Neuronal stem cell (in vitro differentiated cells): ENCODE data around the gene MRPS34.

Source experiments
- DNase-seq: peaks from one replicate; pipeline ENCODE4 v3.0.0-alpha.2; 2013; ENCODE audit warnings: low spot score
- H2AFZ ChIP-seq: one replicate; pipeline ENCODE4 v1.6.1; 2013; ENCODE audit warnings: mild to moderate bottlenecking, low read length, inconsistent platforms
- H2AK5ac ChIP-seq: 2 replicates; pipeline ENCODE4 v1.6.1; 2013; ENCODE audit warnings: low read depth, mild to moderate bottlenecking, inconsistent platforms, low read length, moderate library complexity, mixed read lengths
- H2BK120ac ChIP-seq: 2 replicates; pipeline ENCODE4 v1.6.1; 2013; ENCODE audit warnings: low read depth, mild to moderate bottlenecking, inconsistent platforms, low read length, moderate library complexity, mixed read lengths
- H2BK12ac ChIP-seq: one replicate; pipeline ENCODE4 v1.6.1; 2013; ENCODE audit warnings: low read length, inconsistent platforms
- H2BK15ac ChIP-seq: 2 replicates; pipeline ENCODE4 v1.6.1; 2013; ENCODE audit warnings: mild to moderate bottlenecking, low read length, inconsistent platforms, mixed read lengths
- H2BK5ac ChIP-seq: one replicate; pipeline ENCODE4 v1.6.1; 2013; ENCODE audit warnings: inconsistent platforms, mild to moderate bottlenecking, low read length, moderate library complexity
- H3K14ac ChIP-seq: one replicate; pipeline ENCODE4 v1.6.1; 2013; ENCODE audit warnings: low read length, inconsistent platforms
- H3K18ac ChIP-seq: 2 replicates; pipeline ENCODE4 v1.6.1; 2013; ENCODE audit warnings: low read length, inconsistent platforms
- H3K23ac ChIP-seq: 2 replicates; pipeline ENCODE4 v1.6.1; 2013; ENCODE audit warnings: low read depth, mild to moderate bottlenecking, mixed read lengths, low read length, inconsistent platforms; ENCODE audit not compliant: poor library complexity
- H3K27ac ChIP-seq: replicated peaks from 3 replicates; pipeline ENCODE4 v1.5.1; 2013; ENCODE audit warnings: low read length, inconsistent platforms
- H3K27me3 ChIP-seq, 3 experiments: 2 replicates each; pipeline ENCODE4 v1.6.1; 2013; ENCODE audit warnings: low read length in 3 of 3, mild to moderate bottlenecking in 2 of 3, inconsistent platforms in 1 of 3, low read depth in 1 of 3, mixed read lengths in 1 of 3, moderate library complexity in 1 of 3; ENCODE audit not compliant: control insufficient read depth in 3 of 3, insufficient read depth in 3 of 3
- H3K36me3 ChIP-seq, 2 donors: replicated peaks in 1 of 2; 2 replicates each; pipeline ENCODE4 v1.6.1; 2013; ENCODE audit warnings: low read length in 2 of 2; ENCODE audit not compliant: control insufficient read depth in 2 of 2, insufficient read depth in 2 of 2
- H3K4ac ChIP-seq: 2 replicates; pipeline ENCODE4 v1.6.1; 2013; ENCODE audit warnings: inconsistent platforms, mild to moderate bottlenecking, low read length, moderate library complexity
- H3K4me1 ChIP-seq, 2 donors: 1 replicate in 1 of 2; 2 replicates in 1 of 2; pipeline ENCODE4 v1.6.1; 2013; ENCODE audit warnings: low read length in 2 of 2, low read depth in 1 of 2; ENCODE audit not compliant: control insufficient read depth in 2 of 2, insufficient read depth in 1 of 2
- H3K4me2 ChIP-seq: one replicate; pipeline ENCODE4 v1.6.1; 2013; ENCODE audit warnings: mild to moderate bottlenecking, low read length, inconsistent platforms; ENCODE audit not compliant: insufficient read depth, poor library complexity, severe bottlenecking
- H3K4me3 ChIP-seq, 2 donors: 2 replicates each; pipeline ENCODE4 v1.5.1; 2013; ENCODE audit warnings: low read length in 2 of 2, mild to moderate bottlenecking in 2 of 2, inconsistent platforms in 1 of 2, moderate library complexity in 1 of 2
- H3K79me1 ChIP-seq: one replicate; pipeline ENCODE4 v1.6.1; 2013; ENCODE audit warnings: low read depth, mild to moderate bottlenecking, inconsistent platforms, low read length, moderate library complexity
- H3K9ac ChIP-seq: one replicate; pipeline ENCODE4 v1.6.1; 2013; ENCODE audit warnings: mild to moderate bottlenecking, low read depth, low read length, inconsistent platforms; ENCODE audit not compliant: poor library complexity
- H3K9me3 ChIP-seq, 2 donors: replicated peaks in 1 of 2; 2 replicates each; pipeline versions ENCODE3 to v1.6.1; 2013; ENCODE audit warnings: low read length in 2 of 2, mild to moderate bottlenecking in 2 of 2, inconsistent platforms in 1 of 2, low read depth in 1 of 2, mixed read lengths in 1 of 2, moderate library complexity in 1 of 2; ENCODE audit not compliant: control insufficient read depth in 2 of 2, insufficient read depth in 1 of 2
- H4K8ac ChIP-seq: one replicate; pipeline ENCODE4 v1.6.1; 2013; ENCODE audit warnings: low read depth, mild to moderate bottlenecking, inconsistent platforms, low read length, moderate library complexity
- H4K91ac ChIP-seq: one replicate; pipeline ENCODE4 v1.6.1; 2013; ENCODE audit warnings: low read length, low read depth, mild to moderate bottlenecking, inconsistent platforms; ENCODE audit not compliant: poor library complexity
- WGBS, 2 donors: extraction: QIAGEN DNeasy Blood & Tissue Kit; methylation state at CpG; one replicate each; pipeline ENCODE4 v1.1.7; 2013; ENCODE audit warnings: missing lambda C conversion rate in 2 of 2, mixed read lengths in 1 of 2; ENCODE audit not compliant: insufficient read length in 2 of 2, insufficient replicate concordance in 1 of 2; ENCODE audit errors: extremely low coverage in 2 of 2; 5-methylcytosine and 5-hydroxymethylcytosine counted together

The MRPS34 gene

DNA sequence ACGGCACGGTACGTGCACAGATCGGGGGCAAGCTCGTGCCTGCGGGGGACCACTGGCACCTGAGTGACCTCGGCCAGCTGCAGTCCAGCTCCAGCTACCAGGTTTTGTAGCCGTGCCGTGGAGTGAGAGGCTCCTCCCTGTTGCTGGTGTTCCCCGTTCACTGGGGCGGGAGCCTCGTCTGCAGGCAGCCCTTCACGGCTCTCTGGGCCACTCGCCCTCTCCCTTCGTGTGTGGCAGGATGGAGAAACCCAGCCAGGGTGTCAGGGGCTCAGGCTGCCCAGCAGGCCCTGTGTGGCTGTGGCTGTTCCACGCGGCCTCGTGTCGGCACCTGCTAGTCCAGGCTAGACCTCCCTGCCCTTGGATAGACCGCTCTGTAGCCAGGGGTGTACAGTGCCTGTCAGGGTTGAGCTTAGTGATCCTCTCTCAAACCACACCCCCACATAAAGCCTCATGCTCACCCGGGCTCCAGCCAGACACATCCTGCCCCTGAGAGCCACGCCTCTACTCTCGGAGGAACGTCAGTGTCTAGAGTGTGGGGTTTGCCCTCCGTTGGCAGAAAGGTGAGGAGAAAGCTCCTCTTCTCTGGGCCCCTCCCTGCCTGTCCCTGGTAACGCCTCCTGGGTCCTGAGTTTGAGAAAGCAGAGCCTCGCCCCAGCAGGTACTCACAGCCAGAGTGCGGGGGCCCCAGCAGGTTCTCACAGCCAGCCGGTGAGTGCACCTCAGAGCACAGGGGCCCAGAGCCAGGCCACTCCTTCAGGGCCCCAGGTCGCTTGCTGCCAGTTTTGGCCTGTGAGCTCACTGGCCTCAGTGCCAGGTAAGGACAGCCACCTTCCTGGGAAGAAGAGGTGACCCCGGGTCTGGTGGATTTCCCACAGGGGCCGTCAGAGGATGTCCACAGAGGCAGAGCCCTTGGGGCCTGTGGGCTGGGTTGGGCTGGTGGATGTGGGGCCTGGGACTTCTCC lies 29.3 kb downstream of the MRPS34 start:
- Histone ChIP-seq H3K9ac (peak overlapping the region; percentile 53), H3K36me3 (peaks cover 36 to 75% of the 10 kb centered on the region in 2 donors), H3K9me3 (peaks cover 0 to 18% of the 10 kb centered on the region in 2 donors), H3K23ac (no peak overlapping the region), H3K79me1 (peaks cover 9% of the 10 kb centered on the region), H4K91ac (no peak overlapping the region), H2BK12ac (no peak overlapping the region), H3K27me3 (no peaks in the 10 kb centered on the region), H3K27ac (no peak overlapping the region), H2AK5ac (no peak overlapping the region), H3K4ac (no peak overlapping the region), H4K8ac (no peak overlapping the region), H2BK15ac (no peak overlapping the region), H2AFZ (no peak overlapping the region), H3K14ac (no peak overlapping the region), H2BK5ac (no peak overlapping the region), H3K18ac (no peak overlapping the region), H2BK120ac (no peak overlapping the region), H3K4me3 (no peak overlapping the region), H3K4me2 (no peak overlapping the region), H3K4me1 (no peaks in the 10 kb centered on the region)
- WGBS, 2 donors = no CpG with 5 or more reads among the region's 32 CpGs
- DNase-seq = no peak

- Histone ChIP-seq H2AFZ (no peak overlapping the region), H3K79me1 (peaks cover 8% of the 10 kb centered on the region), H3K18ac (no peak overlapping the region), H3K27ac (no peak overlapping the region), H2BK12ac (no peak overlapping the region), H3K4me2 (no peak overlapping the region), H3K27me3 (no peaks in the 10 kb centered on the region), H2BK120ac (no peak overlapping the region), H3K36me3 (peaks cover 23 to 55% of the 10 kb centered on the region in 2 donors), H3K4me1 (no peaks in the 10 kb centered on the region), H4K8ac (no peak overlapping the region), H3K23ac (no peak overlapping the region), H3K9me3 (peaks cover 0 to 25% of the 10 kb centered on the region in 2 donors), H2BK15ac (no peak overlapping the region), H2BK5ac (no peak overlapping the region), H4K91ac (no peak overlapping the region), H3K9ac (no peak overlapping the region), H3K14ac (no peak overlapping the region), H2AK5ac (no peak overlapping the region), H3K4ac (no peak overlapping the region), H3K4me3 (no peak overlapping the region)
- WGBS, 2 donors = no CpG with 5 or more reads among the region's 19 CpGs
- no peak for DNase-seq
Measured at GRCh38 chr16:1741553-1742165, 31.3 kb downstream of the MRPS34 start.

- Histone ChIP-seq H2BK12ac (no peak overlapping the region), H3K27ac (no peak overlapping the region), H3K9ac (peak overlapping the region; percentile 83), H3K23ac (peak overlapping the region; percentile 59), H3K14ac (peak overlapping the region; percentile 31), H3K4me2 (no peak overlapping the region), H3K18ac (no peak overlapping the region), H3K4me1 (no peaks in the 10 kb centered on the region), H2BK5ac (peak overlapping the region; percentile 78), H3K79me1 (peaks cover 8% of the 10 kb centered on the region), H2AK5ac (peak overlapping the region; percentile 49), H3K4ac (no peak overlapping the region), H3K9me3 (peaks cover 0 to 28% of the 10 kb centered on the region in 2 donors), H3K4me3 (no peak overlapping the region), H2BK15ac (no peak overlapping the region), H4K8ac (no peak overlapping the region), H3K36me3 (peaks cover 23 to 52% of the 10 kb centered on the region in 2 donors), H2BK120ac (no peak overlapping the region), H4K91ac (no peak overlapping the region), H2AFZ (no peak overlapping the region), H3K27me3 (no peaks in the 10 kb centered on the region)
- DNase-seq = no peak
- WGBS, 2 donors = no CpG with 5 or more reads among the region's 30 CpGs
Measured at GRCh38 chr16:1740781-1741490, 32.0 kb downstream of the MRPS34 start.
